ENCODE results near the gene RNF227.

RNF227 gene

GRCh38 chr17:7929158-7930023 is 13.3 kb upstream of the RNF227 start, which contains the start of gene KCNAB3:
Gene KCNAB3 (minus strand): TSS chr17:7929856. CDS start chr17:7929435, 421 bp downstream.
- Histone ChIP-seq H3K4me1 (ENCODE audit: insufficient read depth, low read length) (peaks cover 7% of the 10 kb centered on the region), H3K27me3 (ENCODE audit: insufficient read depth, low read length) (peaks cover 49% of the 10 kb centered on the region), H3K36me3 (ENCODE audit: insufficient read depth, low read length) (no peaks in the 10 kb centered on the region), H3K9ac (ENCODE audit: low read depth, low read length) (0 out of 2 replicates have a peak within 1 kb of the TSS, but pooled peaks have one; percentile 39), H3K27ac (ENCODE audit: low read depth, low read length) (no peak within 1 kb of the TSS), H3K9me3 (ENCODE audit: insufficient read depth, low read depth, low read length) (no peaks in the 10 kb centered on the region), H3K4me3 (ENCODE audit: low read length) (peak within 1 kb of the TSS; percentile 69)
- WGBS, result 9% methylated on average over 67 of the region's 67 CpGs

GRCh38 chr17:7927596-7927995 is 11.5 kb upstream of the RNF227 start:
- H3K4me3 ChIP-seq (ENCODE audit: low read length), result no peak overlapping the region
- H3K4me1 ChIP-seq (ENCODE audit: insufficient read depth, low read length), result peaks cover under 1% of the 10 kb centered on the region; the same call in 1 of the 2 replicates
- no peak overlapping the region for H3K9ac ChIP-seq (ENCODE audit: low read depth, low read length)
- 78% methylated on average over 3 of the region's 3 CpGs for WGBS
- H3K36me3 ChIP-seq (ENCODE audit: insufficient read depth, low read length), result no peaks in the 10 kb centered on the region
- peaks cover 67% of the 10 kb centered on the region for H3K27me3 ChIP-seq (ENCODE audit: insufficient read depth, low read length)
- H3K27ac ChIP-seq (ENCODE audit: low read depth, low read length), result no peak overlapping the region
- H3K9me3 ChIP-seq (ENCODE audit: insufficient read depth, low read depth, low read length), result no peaks in the 10 kb centered on the region

GRCh38 chr17:7922845-7923628 is 6.9 kb upstream of the RNF227 start:
- Histone ChIP-seq H3K4me1 (ENCODE audit: insufficient read depth, low read length) (peaks cover 5% of the 10 kb centered on the region; the same call in 1 of the 2 replicates), H3K27me3 (ENCODE audit: insufficient read depth, low read length) (peaks cover 77% of the 10 kb centered on the region), H3K27ac (ENCODE audit: low read depth, low read length) (no peak overlapping the region), H3K4me3 (ENCODE audit: low read length) (peak overlapping the region; percentile 46), H3K9ac (ENCODE audit: low read depth, low read length) (peak overlapping the region; percentile 44; the same call in 1 of the 2 replicates), H3K36me3 (ENCODE audit: insufficient read depth, low read length) (no peaks in the 10 kb centered on the region), H3K9me3 (ENCODE audit: insufficient read depth, low read depth, low read length) (no peaks in the 10 kb centered on the region; the same call in 1 of the 2 replicates)
- WGBS, result 29% methylated on average over 45 of the region's 45 CpGs

- Histone ChIP-seq H3K4me3 (ENCODE audit: low read length) (peak overlapping the region; percentile 46), H3K27ac (ENCODE audit: low read depth, low read length) (no peak overlapping the region)
Observed at GRCh38 chr17:7922269-7922844, 6.3 kb upstream of the RNF227 start.

GRCh38 chr17:7916808-7917207 is 719 bp upstream of the RNF227 start:
- Histone ChIP-seq H3K27ac (ENCODE audit: low read depth, low read length) (no peak overlapping the region), H3K36me3 (ENCODE audit: insufficient read depth, low read length) (no peaks in the 10 kb centered on the region), H3K4me1 (ENCODE audit: insufficient read depth, low read length) (no peaks in the 10 kb centered on the region), H3K9ac (ENCODE audit: low read depth, low read length) (no peak overlapping the region), H3K4me3 (ENCODE audit: low read length) (no peak overlapping the region), H3K9me3 (ENCODE audit: insufficient read depth, low read depth, low read length) (no peaks in the 10 kb centered on the region; the same call in 1 of the 2 replicates), H3K27me3 (ENCODE audit: insufficient read depth, low read length) (peaks cover 49% of the 10 kb centered on the region)
- WGBS, result 80% methylated on average over 2 of the region's 2 CpGs

More at GRCh38 chr17:7922269-7922844, 6.3 kb upstream of the RNF227 start:
- Histone ChIP-seq H3K27me3 (ENCODE audit: insufficient read depth, low read length) (peaks cover 76% of the 10 kb centered on the region), H3K9ac (ENCODE audit: low read depth, low read length) (peak overlapping the region; percentile 44; the same call in 1 of the 2 replicates), H3K36me3 (ENCODE audit: insufficient read depth, low read length) (no peaks in the 10 kb centered on the region), H3K9me3 (ENCODE audit: insufficient read depth, low read depth, low read length) (no peaks in the 10 kb centered on the region; the same call in 1 of the 2 replicates), H3K4me1 (ENCODE audit: insufficient read depth, low read length) (peaks cover 5% of the 10 kb centered on the region; the same call in 1 of the 2 replicates)
- WGBS, result 51% methylated on average over 16 of the region's 16 CpGs

DNA sequence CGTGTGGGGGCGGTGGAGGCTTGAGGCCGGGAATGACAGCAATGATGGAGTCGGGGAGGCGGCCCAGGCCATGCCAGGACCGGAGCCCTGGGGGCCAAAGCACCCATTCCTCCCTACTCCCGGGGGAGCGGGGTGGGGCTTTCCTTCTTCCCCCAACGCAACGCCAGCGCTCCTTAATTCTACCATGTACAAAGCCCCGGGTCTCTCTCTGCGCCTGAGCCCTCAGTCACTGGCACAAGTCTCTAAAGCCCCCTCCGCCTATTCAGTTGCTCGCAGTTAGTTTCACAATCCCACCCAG is 245 bp upstream of the RNF227 start:
- Histone ChIP-seq H3K4me1 (ENCODE audit: insufficient read depth, low read length) (no peaks in the 10 kb centered on the region), H3K4me3 (ENCODE audit: low read length) (peak overlapping the region; percentile 51), H3K9ac (ENCODE audit: low read depth, low read length) (peak overlapping the region; percentile 52; the same call in 1 of the 2 replicates), H3K9me3 (ENCODE audit: insufficient read depth, low read depth, low read length) (no peaks in the 10 kb centered on the region; the same call in 1 of the 2 replicates), H3K36me3 (ENCODE audit: insufficient read depth, low read length) (no peaks in the 10 kb centered on the region), H3K27ac (ENCODE audit: low read depth, low read length) (no peak overlapping the region; the same call in 1 of the 2 replicates), H3K27me3 (ENCODE audit: insufficient read depth, low read length) (peaks cover 44% of the 10 kb centered on the region)
- 44% methylated on average over 15 of the region's 15 CpGs for WGBS

GRCh38 chr17:7915179-7915610 is 894 bp downstream of the RNF227 start:
- WGBS, result 18% methylated on average over 15 of the region's 15 CpGs
- H3K36me3 ChIP-seq (ENCODE audit: insufficient read depth, low read length), result 0 out of 2 replicates have a peak, but pooled peaks cover 2% of the 10 kb centered on the region
- H3K9me3 ChIP-seq (ENCODE audit: insufficient read depth, low read depth, low read length), result no peaks in the 10 kb centered on the region; the same call in 1 of the 2 replicates
- H3K4me3 ChIP-seq (ENCODE audit: low read length), result peak overlapping the region; percentile 51
- peaks cover 39% of the 10 kb centered on the region for H3K27me3 ChIP-seq (ENCODE audit: insufficient read depth, low read length)
- H3K4me1 ChIP-seq (ENCODE audit: insufficient read depth, low read length), result no peaks in the 10 kb centered on the region
- no peak overlapping the region for H3K27ac ChIP-seq (ENCODE audit: low read depth, low read length)
- no peak overlapping the region for H3K9ac ChIP-seq (ENCODE audit: low read depth, low read length)

DNA sequence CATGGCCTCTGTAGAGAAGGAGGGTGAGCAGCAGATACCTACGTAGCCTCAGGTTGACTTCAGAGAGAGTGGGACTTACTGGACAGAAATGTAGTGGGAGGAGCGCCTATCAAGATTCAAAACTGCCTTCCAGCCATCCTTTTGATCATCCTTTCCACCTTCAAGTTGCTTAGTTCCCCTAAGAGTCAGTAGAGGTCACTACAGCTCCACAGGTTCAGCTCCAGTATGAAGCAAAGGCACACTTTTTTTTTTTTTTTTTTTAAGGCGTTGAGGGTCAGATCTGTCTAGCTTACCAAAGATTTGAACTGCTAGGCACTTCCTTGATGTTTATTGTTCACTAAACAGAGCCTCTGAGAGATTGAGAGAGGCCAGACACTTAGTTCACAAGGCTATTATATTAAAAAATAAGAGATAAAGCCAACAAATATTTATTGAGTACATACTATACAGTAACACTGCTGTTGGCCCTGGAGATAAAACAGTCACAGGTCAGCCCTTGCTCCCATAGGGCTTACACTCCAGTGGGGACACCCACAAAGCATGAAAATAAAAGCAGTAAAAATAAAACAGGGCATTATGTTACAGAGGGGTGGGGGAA is 3.1 kb downstream of the RNF227 start:
- WGBS, result 46% methylated on average over 3 of the region's 3 CpGs
- H3K9me3 ChIP-seq (ENCODE audit: insufficient read depth, low read depth, low read length), result no peaks in the 10 kb centered on the region
- H3K4me1 ChIP-seq (ENCODE audit: insufficient read depth, low read length), result no peaks in the 10 kb centered on the region
- H3K27me3 ChIP-seq (ENCODE audit: insufficient read depth, low read length), result peaks cover 30% of the 10 kb centered on the region
- no peak overlapping the region for H3K27ac ChIP-seq (ENCODE audit: low read depth, low read length)
- peaks cover 2% of the 10 kb centered on the region; the same call in 1 of the 2 replicates for H3K36me3 ChIP-seq (ENCODE audit: insufficient read depth, low read length)
- no peak overlapping the region for H3K4me3 ChIP-seq (ENCODE audit: low read length)
- H3K9ac ChIP-seq (ENCODE audit: low read depth, low read length), result no peak overlapping the region

DNA sequence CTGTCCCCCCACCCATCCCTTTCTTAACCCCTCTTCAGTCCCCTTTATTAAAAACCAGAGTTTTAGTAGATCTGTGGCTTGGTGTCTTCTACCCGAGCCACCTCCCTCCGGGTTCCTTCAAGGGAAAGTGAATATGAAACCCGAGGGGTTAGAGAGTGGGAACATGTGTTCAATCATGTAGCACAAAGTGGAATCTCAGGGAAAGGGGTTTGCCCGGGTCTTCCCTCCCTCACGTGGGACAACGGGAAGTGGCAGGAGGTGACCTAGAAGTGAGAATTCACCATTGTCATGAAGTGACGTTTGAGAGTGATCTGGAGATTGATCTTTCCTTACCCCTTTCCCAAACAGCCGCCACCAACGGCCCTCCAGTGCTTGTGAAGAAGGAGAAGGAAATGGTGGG is 5.0 kb downstream of the RNF227 start:
- 94% methylated on average over 9 of the region's 9 CpGs for WGBS
- Histone ChIP-seq H3K27ac (ENCODE audit: low read depth, low read length) (no peak overlapping the region), H3K4me3 (ENCODE audit: low read length) (no peak overlapping the region), H3K27me3 (ENCODE audit: insufficient read depth, low read length) (peaks cover 13% of the 10 kb centered on the region), H3K9ac (ENCODE audit: low read depth, low read length) (no peak overlapping the region), H3K36me3 (ENCODE audit: insufficient read depth, low read length) (peaks cover 2% of the 10 kb centered on the region; the same call in 1 of the 2 replicates), H3K9me3 (ENCODE audit: insufficient read depth, low read depth, low read length) (no peaks in the 10 kb centered on the region), H3K4me1 (ENCODE audit: insufficient read depth, low read length) (no peaks in the 10 kb centered on the region)

GRCh38 chr17:7910711-7911110 is 5.4 kb downstream of the RNF227 start:
- Histone ChIP-seq H3K4me1 (ENCODE audit: insufficient read depth, low read length) (no peaks in the 10 kb centered on the region), H3K9me3 (ENCODE audit: insufficient read depth, low read depth, low read length) (no peaks in the 10 kb centered on the region), H3K27ac (ENCODE audit: low read depth, low read length) (no peak overlapping the region), H3K36me3 (ENCODE audit: insufficient read depth, low read length) (peaks cover 2% of the 10 kb centered on the region; the same call in 1 of the 2 replicates), H3K9ac (ENCODE audit: low read depth, low read length) (no peak overlapping the region), H3K27me3 (ENCODE audit: insufficient read depth, low read length) (peaks cover 11% of the 10 kb centered on the region), H3K4me3 (ENCODE audit: low read length) (no peak overlapping the region)
- 96% methylated on average over 12 of the region's 13 CpGs for WGBS
